K562 (cell line): ENCODE data around the gene SCG2. TPM values are rescaled to one million over a fixed set of nuclear protein-coding genes. Genes with fewer than 3 reads are reported as not detected.

Source experiments
- ATAC-seq: fragments of 200-7000 bp; cut with Tn5 transposase; 3 replicates; pipeline ENCODE4 v1.9.1; 2020; ENCODE audit warnings: moderate library complexity
- BruUV-seq: library from RNA; stranded (reverse); fragments of 400-500 nt; replicated peaks from 2 replicates; lab custom pipeline; 2021; lab: Mats Ljungman, UMichigan
- CTCF ChIA-PET: fragments of 300-600 bp; formaldehyde crosslinking; extraction: SDS; loops from one replicate; lab custom pipeline; 2021; ENCODE audit warnings: low intra/inter-chr PET ratio; lab: Yijun Ruan, JAX
- POLR2A ChIA-PET: fragments of 300-600, 350-650 bp; sonication (Branson Sonifier 250); formaldehyde crosslinking; extraction: SDS; loops from one replicate; lab custom pipeline; 2021; ENCODE audit warnings: antibody characterized with exemption, inconsistent platforms; lab: Yijun Ruan, JAX
- DNase-seq, 4 experiments: peaks; one replicate each; pipeline versions ENCODE4 v3.0.0 to v3.0.0-alpha.2; 2011 to 2018; ENCODE audit warnings: low spot score in 3 of 4, mixed read lengths in 3 of 4; ENCODE audit errors: extremely low read depth in 1 of 4
- FAIRE-seq: peaks from 2 replicates; lab custom pipeline; 2011; peaks lifted over from hg19 to GRCh38; lab: Jason Lieb, UNC
- H2AFZ ChIP-seq: 2 replicates; pipeline ENCODE4 v1.6.0; 2011; ENCODE audit warnings: low read depth, low read length, control low read depth, inconsistent platforms
- H3K27ac ChIP-seq: fragments of 200-600 bp; 3 replicates; pipeline ENCODE4 v1.8.0; 2011; ENCODE audit warnings: low read depth, mild to moderate bottlenecking, control low read depth, inconsistent platforms, low read length, moderate library complexity, mixed read lengths; ENCODE audit errors: extremely low read depth
- H3K27me3 ChIP-seq, 2 experiments: fragments of 300-600 bp in 1 of 2; 2 replicates in 1 of 2; 3 replicates in 1 of 2; pipeline versions ENCODE4 v1.6.0 to v1.8.0; 2011; ENCODE audit warnings: inconsistent platforms in 2 of 2, low read length in 2 of 2, mild to moderate bottlenecking in 1 of 2, mixed read lengths in 1 of 2, moderate library complexity in 1 of 2; ENCODE audit not compliant: control insufficient read depth in 2 of 2, insufficient read depth in 2 of 2
- H3K36me3 ChIP-seq: fragments of 300-600 bp; 3 replicates; pipeline ENCODE4 v1.8.0; 2011; ENCODE audit warnings: mild to moderate bottlenecking, low read length, inconsistent platforms; ENCODE audit not compliant: control insufficient read depth, insufficient read depth
- H3K4me1 ChIP-seq, 2 experiments: fragments of 200-600 bp in 1 of 2; replicated peaks in 1 of 2; 2 replicates in 1 of 2; 3 replicates in 1 of 2; pipeline versions ENCODE4 v1.5.1 to v1.8.0; 2011; ENCODE audit warnings: inconsistent platforms in 2 of 2, low read length in 2 of 2, mild to moderate bottlenecking in 1 of 2, mixed read lengths in 1 of 2, moderate library complexity in 1 of 2; ENCODE audit not compliant: control insufficient read depth in 2 of 2, insufficient read depth in 2 of 2
- H3K4me2 ChIP-seq: 2 replicates; pipeline ENCODE4 v1.6.1; 2011; ENCODE audit warnings: low read length, control low read depth, inconsistent platforms, mixed read lengths; ENCODE audit not compliant: insufficient read depth
- H3K4me3 ChIP-seq: fragments of 200-600 bp; sonication (generic), shearing (Covaris generic); 2 replicates; pipeline ENCODE4 v1.5.1; 2016; ENCODE audit warnings: control low read depth, inconsistent platforms
- H3K79me2 ChIP-seq: fragments of 200-600 bp; 3 replicates; pipeline ENCODE4 v1.8.0; 2011; ENCODE audit warnings: low read length, inconsistent platforms; ENCODE audit not compliant: control insufficient read depth, insufficient read depth
- H3K9ac ChIP-seq, 2 experiments: 2 replicates each; pipeline versions ENCODE4 v1.6.0 to v1.6.1; 2011; ENCODE audit warnings: low read depth in 2 of 2, low read length in 2 of 2, control low read depth in 1 of 2, inconsistent platforms in 1 of 2, mild to moderate bottlenecking in 1 of 2, mixed read lengths in 1 of 2; ENCODE audit not compliant: insufficient read depth in 1 of 2
- H3K9me1 ChIP-seq: one replicate; pipeline ENCODE4 v1.6.0; 2011; ENCODE audit warnings: inconsistent platforms, mild to moderate bottlenecking, low read length, moderate library complexity; ENCODE audit not compliant: control insufficient read depth, insufficient read depth
- H3K9me3 ChIP-seq: replicated peaks from 2 replicates; pipeline ENCODE4 v1.5.1; 2011; ENCODE audit warnings: low read depth, low read length, inconsistent platforms; ENCODE audit not compliant: control insufficient read depth, insufficient read depth
- H4K20me1 ChIP-seq: replicated peaks from 2 replicates; pipeline ENCODE4 v1.6.1; 2011; ENCODE audit warnings: low read length, inconsistent platforms, mixed read lengths; ENCODE audit not compliant: control insufficient read depth, insufficient read depth
- CAMTA2 ChIP-seq: fragments of 250-450 bp; sonication (Bioruptor Pico); conservative IDR thresholded peaks from 2 replicates; pipeline ENCODE4 v1.5.1; 2022
- HOMEZ ChIP-seq: fragments of 250-450 bp; sonication (Bioruptor Pico); IDR thresholded peaks from 2 replicates; pipeline ENCODE4 v1.4.0; 2020; ENCODE audit warnings: mild to moderate bottlenecking, moderate library complexity
- SLC30A9 ChIP-seq: fragments of 250-450 bp; sonication (Bioruptor Pico); IDR thresholded peaks from 2 replicates; pipeline ENCODE4 v1.8.0; 2022; ENCODE audit warnings: mild to moderate bottlenecking, moderate library complexity
- SMAD2 ChIP-seq: fragments of 150-350 bp; IDR thresholded peaks from 2 replicates; pipeline ENCODE4 v1.6.1; 2014; ENCODE audit warnings: low read depth, mild to moderate bottlenecking, low read length
- ZFP91 ChIP-seq: sonication (generic); formaldehyde crosslinking; IDR thresholded peaks from 2 replicates; pipeline ENCODE4 v1.8.0; 2022; ENCODE audit warnings: mild to moderate bottlenecking, missing genetic modification reagents
- WGBS: fragments of 100-300 bp; shearing (Covaris generic); methylation state at CpG from one replicate; pipeline ENCODE4 v1.1.6; 2016; ENCODE audit warnings: low coverage, mixed read lengths; ENCODE audit not compliant: insufficient coverage; ENCODE audit errors: missing lambda C conversion rate; 5-methylcytosine and 5-hydroxymethylcytosine counted together
- in situ Hi-C: fragments of 300-500 bp; cut with MboI; formaldehyde crosslinking; loops from 4 replicates; pipeline ENCODE4 v1.15.0; 2018; ENCODE audit warnings: inconsistent platforms, mixed read lengths
- intact Hi-C: fragments of 100-400 bp; cut with micrococcal nuclease; formaldehyde crosslinking; loops from 2 replicates; pipeline ENCODE4 v1.14.2; 2022
- polyA plus RNA-seq, 8 experiments: library from polyadenylated mRNA; depleted of rRNA in 4 of 8; stranded (reverse) in 5 of 8; unstranded in 3 of 8; fragments of >200 nt; fragmentation: Nextera tagmentation in 2 of 8; fragmentation: Illumina TruSeq in 1 of 8; extraction: Ambion mirVana in 2 of 8; extraction: Trizol in 1 of 8; gene quantifications; 2 replicates each; pipeline versions ENCODE4 v1.2.1 to v1.2.3, GENCODE V29; 2011 to 2014; ENCODE audit warnings: inconsistent platforms in 1 of 8, missing spikeins in 1 of 8
- total RNA-seq, 7 experiments: library from RNA; depleted of rRNA in 6 of 7; stranded (reverse); fragments of >200 nt in 6 of 7; fragmentation: Illumina TruSeq in 2 of 7; extraction: Trizol in 2 of 7; gene quantifications; 2 replicates each; pipeline versions ENCODE4 v1.2.1 to v1.2.3, GENCODE V29; 2011 to 2021; ENCODE audit warnings: low replicate concordance in 1 of 7

Gene SCG2
- total and polyA plus RNA-seq, 9 of the 15 experiments (the other 6 are each of a cell fraction or from before 2014, with no cell fraction given) = 0.07 to 1.6 (median 1.1) TPM

- no peak overlapping the region for H3K9ac ChIP-seq
- H3K4me1 ChIP-seq = no peaks in the 10 kb centered on the region
- H3K79me2 ChIP-seq = no peaks in the 10 kb centered on the region
- no peak for TF ChIP-seq SMAD2
- TF ChIP-seq HOMEZ (CRISPR knock-in tag) = no peak
- TF ChIP-seq SLC30A9 = no peak
- no peak for TF ChIP-seq ZFP91 (CRISPR knock-in tag)
- no peak for TF ChIP-seq CAMTA2 (CRISPR knock-in tag)
- no peak overlapping the region for H3K4me3 ChIP-seq
- ATAC-seq (no peak), FAIRE-seq (no peak), DNase-seq (no peak)
- CTCF ChIA-PET = no interaction called here
- no peak overlapping the region for H3K4me2 ChIP-seq
- no peak overlapping the region for H3K27ac ChIP-seq
- no TSS peak for BruUV-seq
- H2AFZ ChIP-seq = no peak overlapping the region
- 47% methylated on average over 3 of the region's 3 CpGs for WGBS
- POLR2A ChIA-PET = no interaction called here
- no peaks in the 10 kb centered on the region for H3K27me3 ChIP-seq
- no peaks in the 10 kb centered on the region for H3K9me3 ChIP-seq
- no peaks in the 10 kb centered on the region for H3K9me1 ChIP-seq
- no peaks in the 10 kb centered on the region for H3K36me3 ChIP-seq
- intact Hi-C loops (no loop called here), in situ Hi-C loops (no loop called here)
- no peaks in the 10 kb centered on the region for H4K20me1 ChIP-seq
Measured at GRCh38 chr2:223634238-223634637, 32.1 kb upstream of the SCG2 start.
